HG02642 (cell line): Measurements from ENCODE around the gene TRIM40.

ENCODE experiments used
- ATAC-seq: cut with Tn5 transposase; IDR thresholded peaks from one replicate; pipeline ENCODE4 v1.9.1; 2021; ENCODE audit warnings: mild to moderate bottlenecking; ENCODE audit not compliant: unreplicated experiment, poor library complexity

Gene TRIM40

DNA sequence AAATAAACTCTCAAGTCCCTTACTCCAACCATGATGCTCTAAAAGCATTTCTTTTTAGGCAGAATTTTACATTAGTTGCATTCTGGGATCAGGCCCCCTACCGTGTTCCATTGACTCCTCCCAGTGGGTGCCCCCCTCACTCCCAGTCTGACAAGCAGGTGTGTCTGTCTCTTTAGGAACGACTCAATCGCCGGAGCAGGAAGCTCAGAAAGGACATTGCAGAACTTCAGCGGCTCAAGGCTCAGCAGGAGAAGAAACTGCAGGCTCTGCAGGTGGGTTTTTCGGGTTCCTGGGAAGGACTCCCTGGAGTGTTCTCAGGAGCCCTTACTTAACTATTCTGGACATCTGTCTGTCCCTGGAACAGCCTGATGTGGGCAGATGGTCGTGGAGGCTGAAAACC, 9.9 kb downstream of the TRIM40 start:
- ATAC-seq = no peak

DNA sequence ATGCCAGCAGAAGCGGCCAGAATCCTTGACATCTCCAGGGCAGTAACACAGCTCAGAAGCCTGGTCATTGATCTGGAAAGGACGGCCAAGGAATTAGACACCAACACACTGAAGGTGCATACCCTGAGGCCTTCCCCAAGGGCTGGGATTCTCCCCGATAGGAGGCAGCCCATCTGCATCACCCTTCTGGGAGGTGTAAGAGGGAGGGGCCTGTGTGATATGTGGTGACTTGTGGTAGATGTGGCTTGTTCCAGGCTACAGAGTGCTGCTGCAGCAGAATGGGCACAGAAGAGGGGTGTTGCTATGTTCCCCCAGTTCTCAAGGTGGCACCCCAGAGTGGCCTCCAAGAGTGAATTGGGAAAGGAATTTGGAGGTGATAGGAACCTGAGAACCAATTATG, 11.2 kb downstream of the TRIM40 start:
- ATAC-seq = no peak

DNA sequence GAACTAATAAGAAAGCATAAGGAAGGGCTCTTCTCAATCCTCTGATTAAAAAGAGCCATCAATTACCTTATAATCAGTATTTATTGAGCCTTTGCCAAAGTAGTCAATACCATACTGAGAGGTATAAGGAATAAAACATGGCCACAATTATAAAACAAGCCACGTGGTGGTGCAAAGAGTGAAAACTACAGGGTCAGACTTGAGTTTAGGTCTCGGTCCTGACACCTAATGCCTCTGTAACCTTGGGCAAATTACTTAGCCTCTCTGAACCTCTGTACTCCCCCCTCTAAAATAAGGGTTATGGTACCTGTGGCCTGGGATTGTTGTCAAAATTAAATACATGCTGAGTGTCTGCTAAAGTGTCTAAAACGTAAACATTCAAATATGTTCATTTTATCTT, 13.3 kb downstream of the TRIM40 start:
- no peak for ATAC-seq

DNA sequence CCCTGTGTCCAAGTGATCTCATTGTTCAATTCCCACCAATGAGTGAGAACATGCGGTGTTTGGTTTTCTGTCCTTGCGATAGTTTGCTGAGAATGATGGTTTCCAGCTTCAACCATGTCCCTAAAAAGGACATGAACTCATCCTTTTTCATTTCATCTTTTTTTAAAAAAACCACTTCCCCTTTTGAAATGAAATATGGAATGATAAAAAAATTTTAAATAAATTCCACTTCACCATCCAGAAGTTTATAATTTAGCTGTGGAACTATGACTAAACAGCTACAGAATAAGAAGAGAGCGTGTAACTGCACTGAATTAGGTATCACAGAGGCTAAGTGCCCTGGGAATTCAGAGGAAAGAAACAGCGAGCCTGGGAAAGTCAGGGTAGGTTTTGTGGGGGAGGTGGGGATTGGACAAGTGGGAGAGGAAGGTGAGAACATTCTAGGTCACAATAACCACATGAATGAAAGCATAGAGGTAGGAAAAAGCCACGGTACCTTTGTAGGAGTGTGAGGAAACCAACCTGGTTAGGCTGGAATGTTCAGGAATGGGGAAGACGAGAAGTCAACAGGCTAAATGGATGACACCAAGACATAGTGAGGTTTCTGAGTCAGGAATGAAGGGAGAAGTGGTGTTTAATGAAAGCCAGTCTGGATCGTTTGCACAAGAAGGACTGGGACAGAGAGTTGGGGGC, 14.1 kb downstream of the TRIM40 start:
- no peak for ATAC-seq

DNA sequence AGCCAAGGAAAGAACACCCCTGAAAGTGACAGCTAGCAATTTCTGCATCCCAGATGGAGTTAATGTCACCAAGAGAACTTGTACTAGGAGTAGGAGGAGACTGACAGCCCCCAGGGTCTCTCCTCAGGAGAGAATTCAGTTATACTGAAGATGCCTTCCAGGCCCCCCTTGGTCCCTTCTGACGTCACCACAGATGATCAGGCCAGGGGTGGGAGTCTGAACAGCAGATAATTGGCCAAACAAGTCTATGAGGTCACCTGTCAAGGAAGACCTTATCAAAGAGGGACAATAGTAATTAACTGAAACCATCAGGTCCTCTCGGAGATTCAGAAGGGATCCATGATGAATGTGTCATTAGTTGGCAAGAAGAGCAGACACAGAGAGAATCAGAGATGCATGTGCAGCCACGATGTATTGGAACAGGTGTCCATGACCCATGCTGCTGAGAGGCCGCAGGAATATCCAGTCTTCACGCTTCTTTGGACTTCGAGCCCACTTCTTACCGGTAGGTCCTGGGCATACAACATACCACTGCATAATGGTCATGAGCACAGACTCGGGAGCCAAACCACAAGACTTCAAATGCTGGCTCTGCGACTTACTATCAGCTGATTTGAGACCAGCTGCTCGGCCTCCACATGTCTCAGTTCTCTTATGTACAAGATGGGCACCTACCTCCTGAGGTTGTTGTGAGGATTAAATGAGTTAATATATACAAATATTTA, 14.9 kb downstream of the TRIM40 start:
- no peak for ATAC-seq

DNA sequence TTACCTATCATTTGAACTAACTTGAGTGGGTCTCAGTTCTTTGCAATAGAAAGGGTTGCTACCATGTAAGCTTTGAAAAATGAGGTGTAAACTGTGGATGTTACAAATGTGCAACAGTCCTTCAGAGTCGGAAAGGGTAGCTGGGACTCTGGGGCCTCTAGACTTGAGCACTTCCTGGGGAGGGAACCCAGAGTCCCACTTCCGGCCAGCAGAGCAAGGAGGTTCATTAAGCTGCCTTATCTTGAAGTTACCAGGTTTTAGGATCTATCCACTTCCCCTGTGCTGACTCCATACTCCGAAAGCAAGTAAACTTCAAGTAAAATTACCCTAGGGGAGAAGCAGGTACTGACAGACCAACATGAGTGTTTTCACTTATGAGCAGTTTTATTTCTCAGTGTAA, 15.6 kb downstream of the TRIM40 start:
- ATAC-seq = no peak

DNA sequence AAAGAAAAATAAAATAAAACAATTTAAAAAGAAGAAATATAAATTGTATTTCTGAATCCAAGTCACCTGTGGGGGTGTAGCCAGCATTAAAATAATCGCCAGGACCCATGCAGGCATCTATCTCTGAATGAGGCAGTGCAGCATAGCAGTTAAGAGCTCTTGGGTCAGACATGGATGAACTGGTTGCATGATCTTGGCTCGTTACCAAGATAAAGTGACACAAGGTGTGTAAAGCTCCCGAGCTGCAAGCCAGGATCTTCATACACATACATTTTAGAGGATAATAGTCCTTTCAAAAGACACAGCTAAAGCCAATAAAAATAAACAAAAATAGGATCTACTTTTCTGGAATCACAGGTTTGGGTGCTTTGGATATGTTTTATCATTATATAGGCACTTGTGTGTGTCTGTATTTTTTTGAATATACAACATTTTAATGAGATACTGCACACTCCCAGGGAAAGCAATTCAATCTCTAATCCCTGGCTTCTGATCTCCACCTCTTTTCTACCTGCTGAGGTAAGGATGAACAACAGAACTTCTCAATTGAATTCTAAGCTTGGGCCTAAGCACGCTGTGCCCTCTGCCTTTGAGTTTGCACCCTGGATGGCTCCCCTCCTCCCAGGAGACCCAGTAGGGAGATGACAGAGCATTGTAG, 16.2 kb downstream of the TRIM40 start:
- no peak for ATAC-seq

DNA sequence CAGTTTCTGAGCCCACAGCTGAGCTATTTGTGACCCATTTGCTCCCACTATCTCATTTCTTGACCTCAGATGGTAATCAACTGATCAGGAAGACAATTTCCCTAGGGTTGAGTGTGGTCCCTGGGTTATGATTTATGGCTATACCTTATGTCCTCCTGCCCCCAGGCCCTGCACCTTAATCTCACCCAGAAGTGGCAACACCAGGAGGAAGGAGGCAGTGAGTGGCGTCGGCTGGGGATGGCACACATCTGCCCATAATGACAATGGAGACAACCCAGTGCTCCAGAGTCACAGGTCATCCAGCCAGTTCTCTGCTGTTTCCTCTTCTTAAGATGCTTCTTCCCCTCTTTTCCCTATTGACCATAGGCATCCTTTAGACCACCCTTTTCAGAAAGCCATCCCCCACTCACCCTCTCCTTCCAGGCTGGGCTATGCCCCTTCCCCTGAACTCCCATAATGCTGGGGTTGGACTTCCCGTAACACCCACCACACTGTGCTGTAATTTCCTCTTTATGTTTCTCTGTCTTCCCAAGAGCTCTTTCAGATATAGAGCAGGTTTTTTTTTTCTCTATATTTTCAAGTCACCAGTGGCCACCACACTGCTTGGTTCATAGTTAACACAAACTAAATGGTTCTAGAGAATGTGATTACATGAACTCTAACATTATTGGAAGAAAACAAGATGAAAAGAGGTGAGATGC, 17.1 kb downstream of the TRIM40 start:
- no peak for ATAC-seq

DNA sequence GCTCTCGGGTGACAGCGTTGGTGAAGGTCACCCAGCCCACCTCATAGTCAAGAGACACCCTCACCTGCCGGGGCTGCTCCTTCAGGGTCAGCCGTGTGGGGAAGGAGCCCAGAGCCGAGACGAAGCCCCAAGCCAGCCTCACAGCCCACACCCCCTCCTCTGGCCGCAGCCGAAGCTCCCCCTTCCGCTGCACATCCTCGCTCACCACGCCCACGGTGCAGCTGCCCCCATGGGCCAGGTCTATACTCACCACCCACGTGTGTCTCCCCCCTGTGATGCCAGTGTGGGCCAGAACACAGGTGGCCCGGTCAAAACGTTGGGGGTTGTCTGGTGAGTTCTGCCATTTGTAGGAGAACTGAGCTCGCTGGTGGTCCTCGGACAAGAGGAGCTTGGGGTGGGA, 18.1 kb downstream of the TRIM40 start:
- no peak for ATAC-seq

DNA sequence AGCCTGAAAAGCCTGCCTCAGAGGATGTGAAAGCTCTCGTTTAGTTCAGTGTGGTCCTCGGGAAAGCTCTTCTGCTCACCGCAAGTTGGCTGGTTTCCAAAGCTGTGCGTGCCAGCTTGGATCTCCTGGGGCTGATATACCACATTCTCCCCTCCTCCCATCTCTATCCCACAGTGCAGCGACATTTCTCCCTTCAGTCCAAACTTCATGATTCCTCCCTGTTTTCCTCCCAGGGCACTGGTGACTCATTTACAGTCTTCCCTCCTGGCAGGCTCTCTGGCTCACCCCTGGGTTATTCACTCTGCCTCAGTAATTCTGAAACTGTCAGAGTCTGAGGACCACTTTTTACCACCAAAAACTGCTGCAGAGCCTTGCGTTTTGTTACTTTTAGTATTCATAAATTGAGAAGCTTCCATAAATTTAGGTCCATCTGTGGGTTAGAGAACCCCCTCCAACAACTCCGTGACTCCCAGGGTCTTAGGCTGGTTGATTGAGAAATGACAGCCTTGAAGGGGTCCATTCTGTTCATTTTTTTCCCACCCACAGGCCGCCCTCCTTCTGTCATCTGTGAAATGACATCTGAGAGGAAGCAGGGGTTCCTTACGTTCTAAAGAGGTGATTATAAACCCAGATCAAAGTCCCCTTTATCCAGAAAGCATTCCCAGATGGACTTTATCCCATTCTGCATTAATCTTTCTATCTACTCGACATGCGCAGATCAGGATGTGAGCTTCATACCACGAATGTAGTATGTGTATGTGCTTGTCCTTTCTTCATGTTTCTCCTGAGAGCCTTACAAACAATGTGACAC, 19.0 kb downstream of the TRIM40 start:
- ATAC-seq = no peak

DNA sequence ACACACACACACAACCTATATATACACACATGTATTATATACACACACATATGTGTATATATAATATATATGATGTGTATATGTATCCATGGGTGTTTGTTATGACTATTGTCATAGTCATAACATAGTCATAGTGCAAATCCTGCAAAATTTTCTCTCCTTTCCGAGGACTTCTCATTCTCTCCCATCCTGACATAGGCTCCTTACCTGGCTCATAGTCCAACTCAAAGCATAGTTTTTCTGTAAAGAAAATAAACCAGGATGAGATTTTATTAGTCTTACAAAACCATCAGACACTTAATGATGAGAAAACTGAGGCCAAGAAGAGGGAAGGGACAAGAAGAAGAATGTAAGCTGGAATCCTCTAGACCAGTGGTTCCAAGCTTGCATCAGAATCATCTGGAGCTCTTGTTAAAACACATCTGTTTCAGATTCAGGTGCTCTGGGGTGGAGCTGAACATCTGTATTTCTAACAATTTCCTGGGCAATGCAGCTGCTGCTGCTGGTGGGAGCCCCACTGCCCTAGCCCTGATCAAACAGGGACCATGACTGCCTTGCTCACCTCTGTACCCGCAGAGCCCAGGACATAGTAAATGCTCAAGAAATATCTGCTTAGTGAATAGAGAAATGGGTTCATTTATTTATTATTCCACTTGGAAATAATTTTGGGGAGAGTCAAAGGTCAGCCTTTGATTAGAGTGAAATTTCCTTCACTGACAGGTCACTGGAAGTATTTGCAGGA, 19.8 kb downstream of the TRIM40 start:
- ATAC-seq = no peak

- ATAC-seq = no peak
Measured at GRCh38 chr6:30156262-30156599, 20.3 kb downstream of the TRIM40 start.

GRCh38 chr6:30156774-30157173, 20.8 kb downstream of the TRIM40 start:
- no peak for ATAC-seq

DNA sequence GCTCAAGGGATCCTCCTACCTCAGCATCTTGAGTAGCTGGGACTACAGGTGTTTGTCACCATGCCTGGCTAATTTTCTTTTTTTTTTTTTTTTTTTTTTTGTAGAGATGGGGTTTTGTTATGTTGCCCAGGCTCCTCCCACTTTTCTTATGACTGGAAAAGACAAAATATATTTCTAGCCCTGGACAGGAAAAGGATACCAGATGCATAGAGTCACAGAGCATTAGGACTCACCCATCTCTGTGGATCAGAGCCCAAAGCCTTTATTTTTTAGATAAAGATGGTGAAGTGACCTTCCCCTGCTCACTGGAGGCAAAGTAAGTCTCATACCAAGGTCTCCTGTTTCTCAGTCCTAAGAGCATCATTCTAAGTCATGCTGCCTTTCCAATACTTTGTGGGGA, 21.6 kb downstream of the TRIM40 start:
- no peak for ATAC-seq

GRCh38 chr6:30157999-30158398, 22.1 kb downstream of the TRIM40 start:
- no peak for ATAC-seq

GRCh38 chr6:30158475-30159040, 22.6 kb downstream of the TRIM40 start:
- ATAC-seq = no peak

GRCh38 chr6:30160008-30160784, 24.3 kb downstream of the TRIM40 start:
- ATAC-seq = no peak

- no peak for ATAC-seq
Measured at GRCh38 chr6:30160785-30161531, 25.0 kb downstream of the TRIM40 start, which contains the start of gene TRIM10. Gene TRIM10, minus strand, starts transcription at chr6:30161211. Its CDS starts 353 bp downstream, at chr6:30160858.
